ENCODE data around the gene EPHA5.
"Not testable (repeated sequence)": the region's sequence is repeated elsewhere in the genome, so short reads cannot be mapped to it uniquely, and the experiment has no call there.

EPHA5 gene

GRCh38 chr4:65370709-65371108, 299.6 kb downstream of the EPHA5 start:
- DNase-seq (ENCODE audit: low read depth, low spot score) = no peak

- DNase-seq (ENCODE audit: low read depth, low spot score) = no peak
Observed at GRCh38 chr4:65367306-65367705, 303.0 kb downstream of the EPHA5 start.

GRCh38 chr4:65358914-65359313, 311.4 kb downstream of the EPHA5 start:
- no peak for DNase-seq (ENCODE audit: low read depth, low spot score)

GRCh38 chr4:65353098-65353497, 317.2 kb downstream of the EPHA5 start:
- DNase-seq (ENCODE audit: low read depth, low spot score) = no peak

- no peak for DNase-seq (ENCODE audit: low read depth, low spot score)
Observed at GRCh38 chr4:65344278-65344825, 325.9 kb downstream of the EPHA5 start.

- DNase-seq (ENCODE audit: low read depth, low spot score) = no peak
Observed at GRCh38 chr4:65343342-65343741, 326.9 kb downstream of the EPHA5 start.

- no peak for DNase-seq (ENCODE audit: low read depth, low spot score)
Observed at GRCh38 chr4:65341557-65341956, 328.7 kb downstream of the EPHA5 start.

- DNase-seq (ENCODE audit: low read depth, low spot score) = no peak
Observed at GRCh38 chr4:65340382-65341109, 329.7 kb downstream of the EPHA5 start.

- no peak for DNase-seq (ENCODE audit: low read depth, low spot score)
Observed at GRCh38 chr4:65337371-65337770, 332.9 kb downstream of the EPHA5 start.

- no peak for DNase-seq (ENCODE audit: low read depth, low spot score)
Observed at GRCh38 chr4:65336465-65336864, 333.8 kb downstream of the EPHA5 start.

GRCh38 chr4:65316534-65316933, 353.8 kb downstream of the EPHA5 start:
- no peak for DNase-seq (ENCODE audit: low read depth, low spot score)

- no peak for DNase-seq (ENCODE audit: low read depth, low spot score)
Observed at GRCh38 chr4:65311120-65311519, 359.2 kb downstream of the EPHA5 start.

GRCh38 chr4:65310586-65310985, 359.7 kb downstream of the EPHA5 start:
- no peak for DNase-seq (ENCODE audit: low read depth, low spot score)

- not testable (repeated sequence) for DNase-seq (ENCODE audit: low read depth, low spot score)
Observed at GRCh38 chr4:65308626-65309025, 361.7 kb downstream of the EPHA5 start.

GRCh38 chr4:65302145-65302544, 368.1 kb downstream of the EPHA5 start:
- DNase-seq (ENCODE audit: low read depth, low spot score) = no peak

- DNase-seq (ENCODE audit: low read depth, low spot score) = no peak
Observed at GRCh38 chr4:65296246-65296645, 374.0 kb downstream of the EPHA5 start.

- no peak for DNase-seq (ENCODE audit: low read depth, low spot score)
Observed at GRCh38 chr4:65287071-65287470, 383.2 kb downstream of the EPHA5 start.
